ENCODE data around the gene CUL9.

The CUL9 gene

GRCh38 chr6:43180058-43180457 is 1.9 kb upstream of the CUL9 start:
- TF ChIP-seq CTCF (IDR thresholded peaks at IDR 0.05; ENCODE audit: control insufficient read depth, insufficient read depth, low read depth, low read length, missing control alignments): no peak
- DNase-seq (ENCODE audit: low read depth): no peak
- no peak overlapping the region for H3K4me3 ChIP-seq (ENCODE audit: control insufficient read depth, low read depth, low read length)

GRCh38 chr6:43180985-43181384 is 1.0 kb upstream of the CUL9 start:
- no peak for TF ChIP-seq CTCF (IDR thresholded peaks at IDR 0.05; ENCODE audit: control insufficient read depth, insufficient read depth, low read depth, low read length, missing control alignments)
- no peak for DNase-seq (ENCODE audit: low read depth)
- H3K4me3 ChIP-seq (ENCODE audit: control insufficient read depth, low read depth, low read length): no peak overlapping the region

- DNase-seq (ENCODE audit: low read depth): no peak
- H3K4me3 ChIP-seq (ENCODE audit: control insufficient read depth, low read depth, low read length): peak overlapping the region; percentile 83
- TF ChIP-seq CTCF (IDR thresholded peaks at IDR 0.05; ENCODE audit: control insufficient read depth, insufficient read depth, low read depth, low read length, missing control alignments): no peak
Observed at GRCh38 chr6:43181621-43181941, 415 bp upstream of the CUL9 start.

GRCh38 chr6:43183441-43183840 is 1.4 kb downstream of the CUL9 start:
- DNase-seq (ENCODE audit: low read depth): no peak
- no peak overlapping the region for H3K4me3 ChIP-seq (ENCODE audit: control insufficient read depth, low read depth, low read length)
- TF ChIP-seq CTCF (IDR thresholded peaks at IDR 0.05; ENCODE audit: control insufficient read depth, insufficient read depth, low read depth, low read length, missing control alignments): no peak

- H3K4me3 ChIP-seq (ENCODE audit: control insufficient read depth, low read depth, low read length): no peak overlapping the region
- no peak for DNase-seq (ENCODE audit: low read depth)
- no peak for TF ChIP-seq CTCF (IDR thresholded peaks at IDR 0.05; ENCODE audit: control insufficient read depth, insufficient read depth, low read depth, low read length, missing control alignments)
Observed at GRCh38 chr6:43184268-43184985, 2.4 kb downstream of the CUL9 start.

- no peak for TF ChIP-seq CTCF (IDR thresholded peaks at IDR 0.05; ENCODE audit: control insufficient read depth, insufficient read depth, low read depth, low read length, missing control alignments)
- DNase-seq (ENCODE audit: low read depth): no peak
- no peak overlapping the region for H3K4me3 ChIP-seq (ENCODE audit: control insufficient read depth, low read depth, low read length)
Observed at GRCh38 chr6:43185391-43185985, 3.5 kb downstream of the CUL9 start.
